ENCODE results near the gene PDLIM1.
"Not testable (repeated sequence)": the region's sequence is repeated elsewhere in the genome, so short reads cannot be mapped to it uniquely, and the experiment has no call there.

PDLIM1 gene

GRCh38 chr10:95237376-95238170 is 53.2 kb downstream of the PDLIM1 start:
- no peak for DNase-seq

GRCh38 chr10:95236068-95236903 is 54.5 kb downstream of the PDLIM1 start:
- no peak for DNase-seq

- no peak for DNase-seq
These were observed 55.1 kb downstream of the PDLIM1 start for GRCh38 chr10:95235676-95236067.

GRCh38 chr10:95234951-95235350 is 55.9 kb downstream of the PDLIM1 start:
- no peak for DNase-seq

- DNase-seq = no peak
These were observed 57.3 kb downstream of the PDLIM1 start for GRCh38 chr10:95233377-95234034.

- peak; percentile 8 for DNase-seq
These were observed 59.9 kb downstream of the PDLIM1 start for GRCh38 chr10:95230677-95231586.

- no peak for DNase-seq
These were observed 60.8 kb downstream of the PDLIM1 start for GRCh38 chr10:95229724-95230627.

GRCh38 chr10:95228934-95229723 is 61.7 kb downstream of the PDLIM1 start:
- not testable (repeated sequence) for DNase-seq

- no peak for DNase-seq
These were observed 65.7 kb downstream of the PDLIM1 start for GRCh38 chr10:95225136-95225535.

GRCh38 chr10:95221124-95221523 is 69.7 kb downstream of the PDLIM1 start:
- no peak for DNase-seq

- no peak for DNase-seq
These were observed 70.3 kb downstream of the PDLIM1 start for GRCh38 chr10:95220539-95220938.

- DNase-seq = no peak
These were observed 73.3 kb downstream of the PDLIM1 start for GRCh38 chr10:95217476-95217875.

- DNase-seq = no peak
These were observed 76.0 kb downstream of the PDLIM1 start for GRCh38 chr10:95214793-95215192.

GRCh38 chr10:95214369-95214768 is 76.4 kb downstream of the PDLIM1 start:
- DNase-seq = no peak

- DNase-seq = no peak
These were observed 79.1 kb downstream of the PDLIM1 start for GRCh38 chr10:95211606-95212279.

GRCh38 chr10:95209509-95210127 is 81.2 kb downstream of the PDLIM1 start:
- no peak for DNase-seq

- no peak for DNase-seq
These were observed 82.0 kb downstream of the PDLIM1 start for GRCh38 chr10:95208702-95209391.

- DNase-seq = not testable (repeated sequence)
These were observed 87.9 kb downstream of the PDLIM1 start for GRCh38 chr10:95202865-95203264.

- DNase-seq = no peak
These were observed 89.1 kb downstream of the PDLIM1 start for GRCh38 chr10:95201736-95202135.

Measured in effector CD4-positive, alpha-beta T cell (primary cell).